Tibial artery (tissue), 4 donors: Measurements from ENCODE around the gene PAK4.

Experiments
- DNase-seq, 2 donors: peaks; one replicate each; pipeline ENCODE4 v3.0.0-alpha.2; 2019
- H3K27ac ChIP-seq, 2 donors: fragments of 200-600 bp; sonication (generic) in 1 of 2; 1 replicate in 1 of 2; 2 replicates in 1 of 2; pipeline ENCODE4 v1.5.1; 2018 to 2019; ENCODE audit warnings: mild to moderate bottlenecking in 1 of 2
- H3K27me3 ChIP-seq, 2 donors: fragments of 200-600 bp; sonication (generic) in 1 of 2; one replicate each; pipeline versions ENCODE4 v1.5.1 to v1.6.0; 2016 to 2019
- H3K36me3 ChIP-seq, 3 donors: fragments of 200-600 bp; sonication (generic) in 2 of 3; one replicate each; pipeline ENCODE4 v1.5.1; 2016 to 2019; ENCODE audit warnings: mild to moderate bottlenecking in 2 of 3
- H3K4me1 ChIP-seq, 4 donors: fragments of 200-600 bp; sonication (generic) in 2 of 4; 1 replicate in 3 of 4; 2 replicates in 1 of 4; pipeline ENCODE4 v1.5.1; 2016 to 2019
- H3K4me3 ChIP-seq, 2 donors: fragments of 200-600 bp; sonication (generic) in 1 of 2; 1 replicate in 1 of 2; 2 replicates in 1 of 2; pipeline ENCODE4 v1.5.1; 2018 to 2019; ENCODE audit warnings: mild to moderate bottlenecking in 2 of 2
- H3K9me3 ChIP-seq, 3 donors: fragments of 200-600 bp; sonication (generic) in 1 of 3; one replicate each; pipeline ENCODE4 v1.5.1; 2016 to 2019
- CTCF ChIP-seq, 2 experiments: fragments of 200-600 bp in 1 of 2; fragments of 450-650 bp in 1 of 2; IDR thresholded peaks; one replicate each; pipeline ENCODE4 v1.5.1; 2017 to 2019; ENCODE audit warnings: antibody characterized with exemption in 2 of 2, mild to moderate bottlenecking in 1 of 2, moderate library complexity in 1 of 2
- intact Hi-C: fragments of 100-400 bp; cut with DNase I; formaldehyde crosslinking; loops from one replicate; pipeline ENCODE4 v1.15.0; 2023; ENCODE audit warnings: low total_unique reads

The PAK4 gene

GRCh38 chr19:39156326-39157230 is 31.0 kb downstream of the PAK4 start:
- H3K36me3 ChIP-seq = peaks cover 0 to 4% (median 0%) of the 10 kb centered on the region in 3 donors
- no peak for DNase-seq
- H3K27me3 ChIP-seq = no peaks in the 10 kb centered on the region
- TF ChIP-seq CTCF (IDR thresholded peaks at IDR 0.05) = no peak
- H3K27ac ChIP-seq = no peak overlapping the region
- H3K9me3 ChIP-seq = no peaks in the 10 kb centered on the region
- no peak overlapping the region for H3K4me3 ChIP-seq
- intact Hi-C loops = no loop called here
- H3K4me1 ChIP-seq = peaks cover 0 to 80% (median 34%) of the 10 kb centered on the region in 4 donors

DNA sequence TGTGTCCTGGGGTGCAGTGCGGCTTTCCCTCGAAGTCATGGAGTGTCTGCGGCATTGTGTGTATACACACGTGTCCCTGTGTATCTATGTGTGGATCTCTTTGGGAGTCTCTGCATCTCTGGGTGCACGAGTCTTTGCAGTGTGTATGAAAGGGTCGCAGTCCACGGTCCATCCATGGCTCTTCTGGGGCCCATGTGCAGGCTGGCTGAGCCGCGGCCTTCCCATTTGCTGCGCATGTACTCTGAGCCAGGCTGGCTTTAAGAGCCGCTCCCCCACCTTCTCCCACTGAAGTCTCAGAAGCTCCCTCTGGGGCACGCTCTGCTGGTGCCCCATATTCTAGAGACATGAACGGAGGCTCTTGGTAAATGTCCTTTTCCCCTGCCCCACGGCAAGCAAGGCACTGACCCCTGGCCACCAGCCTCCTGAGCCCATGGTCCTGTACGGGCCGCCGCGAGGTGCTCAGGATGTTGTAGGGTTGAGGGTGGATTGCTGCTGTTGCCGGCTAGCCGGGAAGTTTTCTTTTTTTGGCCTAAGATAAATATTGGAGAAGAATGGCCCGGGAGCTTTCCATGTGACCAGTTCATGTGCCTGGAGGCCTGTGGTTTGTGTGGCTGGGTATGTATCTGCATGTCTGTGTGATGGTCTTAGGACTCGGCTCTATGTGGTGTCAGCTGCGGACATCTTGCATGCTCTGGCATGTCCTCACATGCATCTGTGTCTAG is 31.9 kb downstream of the PAK4 start:
- Histone ChIP-seq H3K27ac (no peak overlapping the region), H3K27me3 (no peaks in the 10 kb centered on the region), H3K4me3 (no peak overlapping the region), H3K9me3 (no peaks in the 10 kb centered on the region), H3K4me1 (peaks cover 0 to 82% (median 34%) of the 10 kb centered on the region in 4 donors), H3K36me3 (peaks cover 0 to 4% (median 0%) of the 10 kb centered on the region in 3 donors)
- DNase-seq = no peak
- no peak for TF ChIP-seq CTCF (IDR thresholded peaks at IDR 0.05)
- intact Hi-C loops = no loop called here

GRCh38 chr19:39157997-39158389 is 32.4 kb downstream of the PAK4 start:
- H3K4me1 ChIP-seq = peaks cover 0 to 82% (median 34%) of the 10 kb centered on the region in 4 donors

DNA sequence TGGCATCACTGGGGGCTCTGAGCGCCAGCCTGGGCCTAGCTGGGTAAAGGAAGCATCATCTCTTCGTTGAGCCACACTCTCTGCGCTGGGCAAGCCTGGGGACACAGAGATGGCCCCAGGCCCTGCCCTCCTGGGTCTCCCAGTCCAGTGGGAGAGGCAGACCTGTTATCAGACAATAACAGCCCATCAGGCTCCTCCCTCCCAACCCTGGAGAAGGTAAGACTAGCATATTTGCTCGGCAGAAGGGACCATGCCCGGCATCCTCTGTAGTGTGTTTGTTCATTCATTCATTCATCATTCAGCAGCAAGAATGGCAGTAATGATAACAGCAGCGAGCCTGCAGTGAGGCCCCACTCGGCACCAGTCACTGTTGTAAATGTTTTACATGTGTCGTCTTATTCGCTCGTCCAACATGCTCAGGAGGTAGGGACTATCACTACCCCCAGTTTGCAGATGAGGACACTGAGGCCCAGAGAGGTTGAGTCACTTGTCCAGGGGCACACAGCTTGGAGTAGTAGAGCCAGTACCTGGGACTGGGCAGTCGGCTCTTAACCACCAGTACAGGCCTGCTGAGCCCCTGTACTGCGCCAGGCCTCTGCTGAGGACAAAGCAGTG is 33.2 kb downstream of the PAK4 start:
- H3K27ac ChIP-seq = no peak overlapping the region
- peaks cover 0 to 76% (median 34%) of the 10 kb centered on the region in 4 donors for H3K4me1 ChIP-seq

More at GRCh38 chr19:39157997-39158389, 32.4 kb downstream of the PAK4 start:
- Histone ChIP-seq H3K27me3 (no peaks in the 10 kb centered on the region), H3K36me3 (peaks cover 0 to 4% (median 0%) of the 10 kb centered on the region in 3 donors), H3K4me3 (no peak overlapping the region), H3K9me3 (no peaks in the 10 kb centered on the region), H3K27ac (no peak overlapping the region)
- DNase-seq = no peak
- no peak for TF ChIP-seq CTCF (IDR thresholded peaks at IDR 0.05)
- intact Hi-C loops = no loop called here

More for the DNA sequence above, 33.2 kb downstream of the PAK4 start:
- intact Hi-C loops = no loop called here
- no peak overlapping the region for H3K4me3 ChIP-seq
- H3K27me3 ChIP-seq = no peaks in the 10 kb centered on the region
- peaks cover 0 to 4% (median 0%) of the 10 kb centered on the region in 3 donors for H3K36me3 ChIP-seq
- H3K9me3 ChIP-seq = no peaks in the 10 kb centered on the region
- TF ChIP-seq CTCF (IDR thresholded peaks at IDR 0.05) = no peak
- DNase-seq = no peak
